CD8-positive, alpha-beta memory T cell (primary cell): Measurements from ENCODE around the gene CD79A. TPM values are rescaled to one million over a fixed set of nuclear protein-coding genes. Genes with fewer than 3 reads are reported as not detected.
A peak's percentile ranks its signal among the peaks of the same experiment; 100 is the strongest.
"Not testable (repeated sequence)": the region's sequence is repeated elsewhere in the genome, so short reads cannot be mapped to it uniquely, and the experiment has no call there.

ENCODE experiments used
- CTCF ChIA-PET: fragments of 350-600 bp; sonication (Branson Sonifier 250); formaldehyde crosslinking; loops from one replicate; lab custom pipeline; 2021; ENCODE audit warnings: antibody characterized with exemption; lab: Charles Lee
- POLR2A ChIA-PET: fragments of 350-600 bp; sonication (Branson Sonifier 250); formaldehyde crosslinking; loops from one replicate; lab custom pipeline; 2021; ENCODE audit warnings: antibody characterized with exemption; lab: Charles Lee
- DNase-seq, 5 donors: peaks; one replicate each; pipeline versions ENCODE4 v3.0.0 to v3.0.0-alpha.2; 2020 to 2022; ENCODE audit warnings: mixed read lengths in 1 of 5
- H3K27ac ChIP-seq: one replicate; pipeline ENCODE4 v1.7.0; 2013; ENCODE audit warnings: low read depth, mild to moderate bottlenecking, low read length, moderate library complexity
- H3K27me3 ChIP-seq: 2 replicates; pipeline ENCODE4 v1.7.0; 2013; ENCODE audit warnings: low read length, mild to moderate bottlenecking; ENCODE audit not compliant: insufficient read depth, poor library complexity, severe bottlenecking
- H3K36me3 ChIP-seq: 2 replicates; pipeline ENCODE4 v1.7.0; 2013; ENCODE audit warnings: mild to moderate bottlenecking, low read length, moderate library complexity; ENCODE audit not compliant: insufficient read depth
- H3K4me1 ChIP-seq: 2 replicates; pipeline ENCODE4 v1.7.0; 2013; ENCODE audit warnings: mild to moderate bottlenecking, low read length, moderate library complexity; ENCODE audit not compliant: insufficient read depth
- H3K4me3 ChIP-seq: 2 replicates; pipeline ENCODE4 v1.7.0; 2013; ENCODE audit warnings: mild to moderate bottlenecking, low read length
- H3K9me3 ChIP-seq: 2 replicates; pipeline ENCODE4 v1.7.0; 2013; ENCODE audit warnings: mild to moderate bottlenecking, low read length
- H3K27ac Mint-ChIP-seq, 8 donors: one replicate each; pipeline ENCODE4 v1.8.0; 2020 to 2021; ENCODE audit warnings: mixed read lengths in 8 of 8, mild to moderate bottlenecking in 6 of 8, inconsistent platforms in 3 of 8, moderate library complexity in 3 of 8
- H3K27me3 Mint-ChIP-seq, 2 donors: one replicate each; pipeline ENCODE4 v1.8.0; 2020 to 2021; ENCODE audit warnings: mixed read lengths in 2 of 2, mild to moderate bottlenecking in 1 of 2, moderate library complexity in 1 of 2
- H3K36me3 Mint-ChIP-seq, 3 donors: one replicate each; pipeline ENCODE4 v1.8.0; 2020 to 2021; ENCODE audit warnings: mixed read lengths in 3 of 3, inconsistent platforms in 1 of 3, mild to moderate bottlenecking in 1 of 3
- H3K4me1 Mint-ChIP-seq, 3 donors: one replicate each; pipeline ENCODE4 v1.8.0; 2020 to 2021; ENCODE audit warnings: mixed read lengths in 3 of 3, inconsistent platforms in 1 of 3, mild to moderate bottlenecking in 1 of 3
- H3K4me3 Mint-ChIP-seq, 7 donors: one replicate each; pipeline ENCODE4 v1.8.0; 2020 to 2021; ENCODE audit warnings: mixed read lengths in 7 of 7, mild to moderate bottlenecking in 6 of 7, moderate library complexity in 4 of 7, inconsistent platforms in 2 of 7
- H3K9me3 Mint-ChIP-seq, 5 donors: one replicate each; pipeline ENCODE4 v1.8.0; 2020 to 2022; ENCODE audit warnings: mixed read lengths in 5 of 5, mild to moderate bottlenecking in 3 of 5, moderate library complexity in 2 of 5, inconsistent platforms in 1 of 5
- polyA plus RNA-seq: library from polyadenylated mRNA; unstranded; fragments of 300-500 nt; fragmentation: Illumina TruSeq; gene quantifications from one replicate; pipeline ENCODE4 v1.2.3, GENCODE V29; 2021
- total RNA-seq, 2 experiments: library from RNA; stranded (reverse); gene quantifications; one replicate each; pipeline ENCODE4 v1.2.3, GENCODE V29; 2021

Gene CD79A
- total and polyA plus RNA-seq, 3 experiments from 2014 or later = 1.3 to 9.4 (median 2.2) TPM

DNA sequence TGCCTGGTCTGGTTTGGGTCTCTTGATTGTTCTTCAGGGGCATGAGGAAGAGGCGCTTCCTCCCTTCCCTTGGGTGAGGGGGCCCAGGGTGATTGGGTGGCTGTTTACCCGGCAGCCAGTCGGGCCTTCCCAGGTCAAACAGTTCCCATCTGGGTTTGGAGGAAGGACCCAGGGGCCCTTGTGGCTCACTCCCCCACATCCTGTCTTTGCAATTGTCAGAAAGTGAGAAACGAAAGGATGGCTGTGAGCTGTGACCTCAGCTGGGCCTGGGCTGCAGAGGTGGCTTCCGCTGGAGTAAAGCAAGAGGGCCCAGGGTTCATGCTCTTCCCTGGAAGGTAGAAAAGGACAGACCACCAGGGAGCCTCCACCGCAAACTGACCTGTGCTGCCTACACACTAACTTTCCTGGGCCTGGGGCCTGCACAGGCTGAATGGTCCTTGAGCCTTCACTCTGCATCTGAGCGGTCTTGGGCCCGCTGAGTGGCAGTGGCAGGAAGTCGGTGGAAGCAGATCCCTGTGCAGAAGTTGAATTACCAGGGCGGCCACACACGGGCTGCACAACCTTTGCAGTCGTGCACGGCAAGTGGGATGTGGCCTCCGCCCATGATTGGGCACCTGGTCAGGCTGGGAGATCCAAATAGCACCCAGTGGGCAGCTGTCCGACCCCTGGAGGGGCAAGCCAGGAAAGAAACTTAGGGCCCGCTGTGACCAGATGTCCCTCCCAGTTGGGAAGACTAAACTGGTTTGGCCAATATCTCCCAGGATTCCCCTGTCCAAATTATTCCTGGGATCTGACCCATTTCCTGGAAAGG lies 5.3 kb upstream of the CD79A start:
- Histone ChIP-seq H3K4me1 (peaks cover 100% of the 10 kb centered on the region), H3K4me3 (peak overlapping the region; percentile 3), H3K27me3 (no peaks in the 10 kb centered on the region), H3K36me3 (peaks cover 25% of the 10 kb centered on the region), H3K27ac (peak overlapping the region; percentile 52), H3K9me3 (no peaks in the 10 kb centered on the region)
- Mint-ChIP-seq H3K36me3 (peaks cover 4 to 46% (median 8%) of the 10 kb centered on the region in 3 donors), H3K4me1 (peaks cover 61 to 84% (median 73%) of the 10 kb centered on the region in 3 donors), H3K27ac (peak overlapping the region; percentile 92 to 99 (median 98)), H3K9me3 (no peaks in the 10 kb centered on the region), H3K27me3 (no peaks in the 10 kb centered on the region), H3K4me3 (peak overlapping the region; percentile 23 to 91 (median 77))
- ChIA-PET CTCF (interaction anchor here (1.3 to 16.3 kb wide), 13 partner anchors 12 to 86 kb away, joined by 3 to 227 read pairs (median 11); partner anchors contain the start of genes ARHGEF1, ERFL and RPS19), POLR2A (interaction anchor here (0.6 to 8.6 kb wide), 7 partner anchors 9 to 75 kb away, joined by 3 to 190 read pairs (median 6); partner anchors contain the start of genes ARHGEF1 and RPS19)
- peak; percentile 44 to 83 (median 77) for DNase-seq

DNA sequence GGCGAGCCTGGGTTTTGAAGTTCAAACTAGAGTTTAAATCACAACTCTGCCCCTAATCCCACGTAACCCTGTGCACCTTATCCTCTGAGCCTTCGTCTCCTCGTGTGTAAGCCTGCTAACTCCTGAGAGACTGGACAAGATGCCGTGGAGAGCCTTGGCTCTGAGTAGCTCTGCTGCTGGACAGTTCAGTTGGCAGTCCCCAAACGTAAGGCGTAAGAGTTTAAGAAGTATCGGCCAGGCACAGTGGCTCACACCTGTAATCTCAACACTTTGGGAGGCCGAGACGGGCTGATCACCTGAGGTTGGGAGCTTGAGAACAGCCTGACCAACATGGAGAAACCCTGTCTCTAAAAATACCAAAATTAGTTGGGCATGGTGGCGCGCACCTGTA lies 4.7 kb upstream of the CD79A start:
- Mint-ChIP-seq H3K4me1 (peaks cover 66 to 90% (median 79%) of the 10 kb centered on the region in 3 donors), H3K27me3 (no peaks in the 10 kb centered on the region), H3K27ac (peak overlapping the region; percentile 56 to 99 (median 98)), H3K4me3 (peak overlapping the region in 1 of 7 donors; percentile 11), H3K36me3 (peaks cover 4 to 44% (median 8%) of the 10 kb centered on the region in 3 donors), H3K9me3 (no peaks in the 10 kb centered on the region)
- H3K27me3 ChIP-seq = no peaks in the 10 kb centered on the region
- peak overlapping the region; percentile 3 for H3K4me3 ChIP-seq
- H3K27ac ChIP-seq = peak overlapping the region; percentile 52
- H3K4me1 ChIP-seq = peaks cover 100% of the 10 kb centered on the region
- H3K36me3 ChIP-seq = peaks cover 25% of the 10 kb centered on the region
- no peaks in the 10 kb centered on the region for H3K9me3 ChIP-seq
- no peak for DNase-seq
- POLR2A ChIA-PET = interaction anchor here (0.8 to 8.6 kb wide), 8 partner anchors 10 to 78 kb away, joined by 3 to 190 read pairs (median 13); partner anchors contain the start of genes ARHGEF1 and RPS19
- CTCF ChIA-PET = interaction anchor here (1.3 to 16.3 kb wide), 15 partner anchors 9 to 85 kb away, joined by 3 to 227 read pairs (median 19); partner anchors contain the start of genes ARHGEF1, ERFL, RABAC1 and RPS19

- Mint-ChIP-seq H3K9me3 (no peaks in the 10 kb centered on the region), H3K36me3 (peaks cover 4 to 37% (median 6%) of the 10 kb centered on the region in 3 donors), H3K4me1 (peaks cover 68 to 91% (median 79%) of the 10 kb centered on the region in 3 donors), H3K27ac (peak overlapping the region; percentile 80 to 99 (median 98)), H3K27me3 (no peaks in the 10 kb centered on the region), H3K4me3 (peak overlapping the region; percentile 35 to 81 (median 64))
- Histone ChIP-seq H3K36me3 (peaks cover 25% of the 10 kb centered on the region), H3K4me3 (no peak overlapping the region), H3K27ac (no peak overlapping the region), H3K27me3 (no peaks in the 10 kb centered on the region), H3K9me3 (no peaks in the 10 kb centered on the region), H3K4me1 (peaks cover 100% of the 10 kb centered on the region)
- peak; percentile 49 to 79 (median 57) for DNase-seq
- ChIA-PET POLR2A (interaction anchor here (0.7 to 8.6 kb wide), 16 partner anchors 9 to 86 kb away, joined by 3 to 190 read pairs (median 5); partner anchors contain the start of genes ARHGEF1, RABAC1 and RPS19), CTCF (interaction anchor here (1.2 to 16.3 kb wide), 16 partner anchors 9 to 85 kb away, joined by 4 to 227 read pairs (median 16); partner anchors contain the start of genes ARHGEF1, ERFL, RABAC1 and RPS19)
These were observed 4.1 kb upstream of the CD79A start for GRCh38 chr19:41872775-41873647.

DNA sequence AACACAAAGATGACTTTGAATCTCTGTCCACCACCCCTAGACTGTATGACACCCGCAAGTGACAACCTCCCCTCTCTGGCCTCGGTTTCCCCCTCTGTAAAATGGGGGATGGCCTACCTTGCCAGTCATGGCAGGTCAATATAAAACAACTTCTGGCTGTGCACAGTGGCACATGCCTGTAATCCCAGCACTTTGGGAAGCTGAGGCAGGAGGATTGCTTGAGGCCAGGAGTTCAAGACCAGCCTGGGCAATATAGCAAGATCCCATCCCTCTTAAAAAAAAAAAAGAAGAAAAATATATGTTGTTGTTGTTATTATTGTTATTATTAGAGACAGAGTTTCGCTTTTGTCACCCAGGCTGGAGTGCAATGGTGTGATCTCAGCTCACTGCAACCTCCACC lies 1.1 kb upstream of the CD79A start:
- CTCF ChIA-PET = interaction anchor here (1.0 to 16.3 kb wide), 11 partner anchors 11 to 82 kb away, joined by 3 to 227 read pairs (median 27); partner anchors contain the start of genes ARHGEF1, ERFL, RABAC1 and RPS19
- not testable (repeated sequence) for H3K9me3 ChIP-seq, H3K36me3 ChIP-seq, H3K9me3 Mint-ChIP-seq, H3K27me3 Mint-ChIP-seq, DNase-seq, H3K27me3 ChIP-seq
- POLR2A ChIA-PET = interaction anchor here (0.7 to 8.6 kb wide), 8 partner anchors 11 to 1906 kb away, joined by 3 to 190 read pairs (median 8); partner anchors contain the start of genes ARHGEF1 and RPS19
- H3K36me3 Mint-ChIP-seq = peaks cover 4 to 10% (median 4%) of the 10 kb centered on the region in 3 donors
- H3K4me1 Mint-ChIP-seq = peaks cover 65 to 93% (median 70%) of the 10 kb centered on the region in 3 donors
- H3K27ac ChIP-seq = peak overlapping the region; percentile 82
- peaks cover 98% of the 10 kb centered on the region for H3K4me1 ChIP-seq
- H3K4me3 ChIP-seq = peak overlapping the region; percentile 40
- peak overlapping the region; percentile 69 to 89 (median 77) for H3K4me3 Mint-ChIP-seq
- H3K27ac Mint-ChIP-seq = peak overlapping the region; percentile 97 to 100 (median 99)

- H3K36me3 Mint-ChIP-seq = peaks cover 0 to 3% (median 0%) of the 10 kb centered on the region in 3 donors
- no peak for DNase-seq
- Histone ChIP-seq H3K4me3 (peak overlapping the region; percentile 49), H3K27ac (peak overlapping the region; percentile 82), H3K9me3 (no peaks in the 10 kb centered on the region), H3K4me1 (peaks cover 89% of the 10 kb centered on the region), H3K36me3 (no peaks in the 10 kb centered on the region), H3K27me3 (no peaks in the 10 kb centered on the region)
- ChIA-PET CTCF (interaction anchor here (1.9 to 16.3 kb wide), 2 partner anchors 9 to 67 kb away, joined by 6 to 227 read pairs; partner anchors contain the start of gene ARHGEF1), POLR2A (interaction anchor here (8.6 kb wide), 1 partner anchor 10 kb away, joined by 190 read pairs; the partner anchor contains the start of gene ARHGEF1)
- H3K9me3 Mint-ChIP-seq = no peaks in the 10 kb centered on the region
- H3K27me3 Mint-ChIP-seq = no peaks in the 10 kb centered on the region
- peaks cover 56 to 84% (median 62%) of the 10 kb centered on the region in 3 donors for H3K4me1 Mint-ChIP-seq
- peak overlapping the region in 4 of 7 donors; percentile 50 to 79 (median 68) for H3K4me3 Mint-ChIP-seq
- peak overlapping the region; percentile 93 to 100 (median 98) for H3K27ac Mint-ChIP-seq
These were observed 1.1 kb downstream of the CD79A start for GRCh38 chr19:41877916-41878905.

DNA sequence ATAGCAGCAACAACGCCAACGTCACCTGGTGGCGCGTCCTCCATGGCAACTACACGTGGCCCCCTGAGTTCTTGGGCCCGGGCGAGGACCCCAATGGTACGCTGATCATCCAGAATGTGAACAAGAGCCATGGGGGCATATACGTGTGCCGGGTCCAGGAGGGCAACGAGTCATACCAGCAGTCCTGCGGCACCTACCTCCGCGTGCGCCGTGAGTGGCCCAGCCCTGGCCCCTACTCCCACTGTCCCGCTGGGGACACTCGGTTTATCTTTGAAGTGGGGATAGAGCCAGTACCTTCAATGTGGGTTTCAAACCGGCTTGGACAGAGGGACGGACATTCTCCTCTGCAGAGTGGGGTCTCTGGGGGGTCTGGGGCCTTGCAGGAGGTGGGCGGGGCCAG lies 2.0 kb downstream of the CD79A start:
- Mint-ChIP-seq H3K4me3 (peak overlapping the region in 1 of 7 donors; percentile 41), H3K9me3 (no peaks in the 10 kb centered on the region), H3K36me3 (peaks cover 0 to 11% (median 0%) of the 10 kb centered on the region in 3 donors), H3K27ac (peak overlapping the region in 7 of 8 donors; percentile 57 to 100 (median 82)), H3K27me3 (no peaks in the 10 kb centered on the region), H3K4me1 (peaks cover 53 to 75% (median 59%) of the 10 kb centered on the region in 3 donors)
- Histone ChIP-seq H3K27ac (no peak overlapping the region), H3K4me3 (no peak overlapping the region), H3K9me3 (no peaks in the 10 kb centered on the region), H3K27me3 (no peaks in the 10 kb centered on the region), H3K4me1 (peaks cover 81% of the 10 kb centered on the region), H3K36me3 (no peaks in the 10 kb centered on the region)
- ChIA-PET POLR2A (no interaction called here), CTCF (no interaction called here)
- no peak for DNase-seq
